Measurements from ENCODE around the gene WDPCP.
A peak's percentile ranks its signal among the peaks of the same experiment; 100 is the strongest.
"Not testable (repeated sequence)": the region's sequence is repeated elsewhere in the genome, so short reads cannot be mapped to it uniquely, and the experiment has no call there.

Gene WDPCP

DNA sequence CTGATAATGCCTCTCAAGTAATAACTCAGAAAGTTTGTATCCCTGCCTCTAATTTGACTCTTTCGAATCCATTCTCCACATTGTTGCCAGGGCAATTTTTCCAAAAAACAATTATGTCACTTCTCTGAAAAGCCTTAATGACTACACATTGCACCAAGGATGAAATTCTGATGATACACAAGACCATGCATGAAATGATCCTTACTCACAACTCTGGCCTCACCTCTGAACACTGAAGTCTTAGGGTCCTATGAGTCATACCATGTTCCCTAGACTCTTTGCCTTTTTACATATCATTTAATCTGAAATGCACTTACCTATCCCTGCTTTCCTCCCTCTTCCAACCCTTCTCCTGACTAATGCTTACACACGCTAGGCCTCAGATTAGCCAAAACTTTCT, 51.0 kb downstream of the WDPCP start:
- DNase-seq, result no peak

DNA sequence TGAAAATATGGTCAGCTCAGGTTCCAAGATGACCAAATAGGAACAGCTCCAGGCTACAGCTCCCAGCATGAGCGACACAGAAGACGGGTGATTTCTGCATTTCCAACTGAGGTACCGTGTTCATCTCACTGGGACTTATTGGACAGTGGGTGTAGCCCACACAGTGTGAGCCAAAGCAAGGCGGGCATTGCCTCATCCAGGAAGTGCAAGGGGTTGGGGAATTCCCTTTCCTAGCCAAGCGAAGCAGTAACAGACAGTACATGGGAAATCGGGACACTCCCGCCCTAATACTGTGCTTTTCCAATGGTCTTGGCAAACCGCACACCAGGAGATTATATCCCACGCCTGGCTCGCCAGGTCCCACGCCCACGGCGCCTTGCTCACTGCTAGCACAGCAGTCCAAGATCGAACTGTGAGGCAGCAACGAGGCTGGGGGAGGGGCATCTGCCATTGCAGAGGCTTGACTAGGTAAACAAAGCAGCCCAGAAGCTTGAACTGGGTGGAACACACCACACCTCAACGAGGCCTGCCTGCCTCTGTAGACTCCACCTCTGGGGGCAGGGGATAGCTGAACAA, 57.5 kb downstream of the WDPCP start:
- DNase-seq, result no peak

DNA sequence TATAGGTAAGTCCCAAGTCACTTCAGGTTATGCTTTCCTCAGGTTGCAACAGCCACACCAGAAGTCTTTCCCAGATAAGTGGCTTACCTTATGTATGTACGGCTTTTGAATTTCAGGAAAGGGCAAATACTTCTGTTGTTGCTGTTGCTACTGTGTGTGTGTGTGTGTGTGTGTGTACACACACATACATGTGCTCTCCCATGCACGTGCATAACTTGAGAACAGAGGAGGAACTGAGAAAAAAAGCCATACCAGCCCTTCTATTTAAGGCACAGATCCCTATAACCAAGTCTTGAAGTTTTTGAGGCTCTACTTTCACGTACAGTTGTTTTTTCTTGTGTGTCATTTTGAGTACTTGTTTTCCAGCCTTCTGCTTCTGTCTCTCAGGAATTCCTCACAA, 62.4 kb downstream of the WDPCP start:
- DNase-seq, result no peak

DNA sequence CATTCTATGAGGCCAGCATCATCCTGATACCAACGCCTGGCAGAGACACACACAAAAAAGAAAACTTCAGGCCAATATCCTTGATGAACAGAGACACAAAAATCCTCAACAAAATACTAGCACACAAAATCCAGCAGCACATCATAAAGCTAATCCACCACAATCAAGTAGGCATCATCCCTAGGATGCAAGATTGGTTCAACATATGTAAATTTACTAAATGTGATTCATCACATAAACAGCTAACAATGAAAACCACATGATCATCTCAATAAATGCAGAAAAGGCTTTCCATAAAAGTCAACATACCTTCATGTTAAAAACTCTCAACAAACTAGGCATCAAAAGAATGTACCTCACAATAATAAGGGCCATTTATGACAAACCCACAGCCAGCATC, 65.3 kb downstream of the WDPCP start:
- no peak for DNase-seq

DNA sequence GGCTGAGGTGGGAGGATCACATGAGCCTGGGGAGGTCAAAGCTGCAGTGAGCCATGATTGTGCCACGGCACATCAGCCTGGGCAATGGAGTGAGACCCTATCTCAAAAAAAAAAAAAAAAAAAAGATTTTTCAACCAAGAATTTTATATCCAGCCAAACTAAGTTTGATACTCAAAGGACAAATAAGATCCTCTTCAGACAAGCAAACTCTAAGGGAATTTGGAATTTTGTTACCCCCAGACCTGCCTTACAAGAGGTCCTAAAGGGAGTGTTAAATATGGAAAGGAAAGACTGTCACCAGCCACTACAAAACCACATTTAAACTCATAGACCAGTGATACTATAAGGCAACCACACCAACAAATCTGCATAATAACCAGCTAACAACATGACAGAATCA, 67.5 kb downstream of the WDPCP start:
- DNase-seq, result no peak

DNA sequence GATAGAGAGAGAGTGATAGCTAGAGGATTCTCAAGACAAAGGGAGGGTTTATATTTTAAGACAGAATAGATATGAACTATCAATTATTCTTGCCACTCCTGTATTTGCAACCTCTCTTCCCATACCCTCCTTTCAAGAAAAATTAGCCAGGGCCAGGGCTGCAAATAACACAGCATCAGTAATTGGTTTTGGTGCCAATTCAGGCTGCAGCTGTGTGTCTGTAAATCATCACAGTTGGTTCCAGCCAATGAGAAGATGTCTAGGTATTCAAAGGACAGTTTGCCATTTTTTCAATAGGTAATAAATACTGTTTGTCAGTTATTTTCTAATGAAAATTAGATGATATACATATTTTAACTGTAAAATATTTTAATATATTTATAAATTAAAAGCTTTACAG, 73.5 kb downstream of the WDPCP start:
- DNase-seq, result no peak

DNA sequence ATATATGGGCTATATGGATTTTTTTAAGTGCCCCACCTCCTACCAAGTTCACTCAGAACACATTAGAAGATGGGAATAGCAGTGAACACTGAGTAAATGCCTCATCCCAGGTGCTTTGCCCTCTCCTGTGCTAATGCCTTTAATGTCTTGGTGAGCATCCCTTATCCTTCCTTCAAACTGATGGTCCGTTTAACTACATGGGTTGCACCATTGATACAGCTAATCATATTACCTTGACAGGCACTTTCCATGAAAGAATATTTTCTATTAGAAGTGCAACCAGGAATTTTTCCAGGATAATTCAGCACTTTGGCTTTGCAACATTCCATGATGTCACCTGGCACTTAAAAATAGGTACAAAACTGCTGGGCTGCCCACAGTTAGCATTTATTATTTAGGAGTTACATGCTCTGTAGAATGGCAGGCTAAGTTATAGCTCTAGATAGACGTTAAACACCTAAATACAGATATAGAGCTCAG, 74.0 kb downstream of the WDPCP start:
- no peak for DNase-seq

DNA sequence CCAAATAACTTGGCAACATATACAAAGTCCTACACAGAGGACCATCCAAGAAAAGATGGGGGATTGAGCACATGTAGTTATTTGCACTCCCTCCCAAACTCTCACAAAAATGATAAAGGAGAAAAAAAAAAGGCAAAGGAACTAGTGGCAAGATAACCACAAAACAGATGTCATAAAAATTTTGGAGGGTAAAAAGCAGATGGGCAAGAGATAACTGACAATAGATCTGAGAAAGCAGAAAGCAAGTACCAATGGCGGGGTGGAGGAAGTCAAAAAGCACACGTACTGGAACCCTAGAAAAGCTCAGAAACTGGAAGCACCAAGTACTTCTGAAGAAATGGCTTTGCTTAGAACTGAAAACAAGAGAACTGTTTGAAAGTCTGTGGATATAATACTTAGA, 82.0 kb downstream of the WDPCP start:
- DNase-seq, result peak; percentile 35

DNA sequence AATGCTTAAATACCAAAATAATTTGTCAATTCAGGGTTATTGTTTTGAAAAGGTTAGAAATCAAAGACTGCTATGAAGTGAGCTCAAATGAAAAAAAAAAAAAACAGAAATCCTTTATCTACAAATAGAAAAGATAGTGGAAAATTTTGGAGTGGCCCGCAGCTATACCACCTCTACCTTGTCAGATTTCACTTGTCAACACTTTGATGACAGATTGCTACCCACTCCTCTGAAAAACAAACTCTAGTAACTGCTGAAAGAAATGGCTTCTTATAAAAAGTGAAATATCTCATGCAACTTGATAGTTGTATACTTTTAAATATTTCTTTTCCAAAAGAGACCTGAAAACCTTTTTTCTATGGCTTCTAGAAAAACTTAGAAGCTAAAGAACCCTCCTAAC, 84.5 kb downstream of the WDPCP start:
- DNase-seq, result no peak

DNA sequence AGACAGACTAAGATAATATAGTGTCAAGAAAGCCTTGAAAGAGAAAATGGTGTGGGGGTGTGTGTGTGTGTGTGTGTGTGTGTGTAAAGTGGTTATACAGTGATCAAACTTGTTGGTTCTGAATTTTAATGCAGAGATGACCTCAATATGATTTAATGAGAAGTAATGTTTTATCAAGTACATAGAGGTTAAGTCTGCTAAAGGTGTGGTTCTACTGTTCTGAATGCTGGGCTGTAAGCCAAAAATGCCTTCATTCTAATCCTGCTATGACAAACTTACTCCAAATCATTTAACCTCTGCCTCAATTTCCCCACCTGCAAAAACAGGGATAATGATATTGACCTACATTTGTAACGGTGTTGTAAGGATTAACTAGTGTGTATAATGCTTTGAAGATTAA, 87.9 kb downstream of the WDPCP start:
- DNase-seq, result no peak

DNA sequence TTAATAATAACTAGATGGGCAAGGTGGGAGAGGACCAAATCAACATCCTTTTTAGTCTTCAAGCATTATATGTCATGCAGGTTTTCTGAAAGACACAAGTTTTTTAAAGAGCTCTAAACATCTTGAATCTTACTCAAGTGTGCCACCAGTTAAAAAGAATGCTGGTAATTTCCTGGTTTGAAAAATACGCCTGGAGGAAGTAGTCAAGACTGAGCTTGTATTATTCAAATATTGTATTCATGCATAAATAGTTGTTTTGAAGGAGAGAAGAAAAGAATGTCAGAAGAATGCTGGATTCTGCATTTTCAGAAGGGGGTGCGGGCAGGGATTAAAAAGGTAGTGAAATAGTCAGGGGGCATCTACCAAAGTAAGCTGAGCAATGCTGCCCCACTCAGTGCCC, 90.7 kb downstream of the WDPCP start:
- DNase-seq, result no peak

DNA sequence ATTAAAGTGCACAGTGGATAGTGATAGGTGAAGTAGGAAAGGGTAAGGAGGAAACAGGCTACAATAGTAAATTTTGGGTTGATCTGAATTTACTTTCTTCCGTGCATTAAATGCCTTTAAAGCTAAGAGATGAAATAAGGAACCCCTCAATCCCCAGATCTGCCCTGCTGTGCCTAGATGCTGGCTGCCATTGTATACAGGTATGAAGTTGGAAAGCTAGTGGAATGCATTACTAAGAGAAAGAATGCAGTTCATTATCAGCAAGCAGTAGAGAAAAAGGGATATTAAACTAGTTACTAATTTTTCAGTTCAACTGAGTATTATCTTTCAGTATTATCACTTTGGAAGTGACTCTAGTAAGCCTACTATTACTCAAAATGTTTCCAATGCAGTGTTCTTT, 93.3 kb downstream of the WDPCP start:
- DNase-seq, result no peak

DNA sequence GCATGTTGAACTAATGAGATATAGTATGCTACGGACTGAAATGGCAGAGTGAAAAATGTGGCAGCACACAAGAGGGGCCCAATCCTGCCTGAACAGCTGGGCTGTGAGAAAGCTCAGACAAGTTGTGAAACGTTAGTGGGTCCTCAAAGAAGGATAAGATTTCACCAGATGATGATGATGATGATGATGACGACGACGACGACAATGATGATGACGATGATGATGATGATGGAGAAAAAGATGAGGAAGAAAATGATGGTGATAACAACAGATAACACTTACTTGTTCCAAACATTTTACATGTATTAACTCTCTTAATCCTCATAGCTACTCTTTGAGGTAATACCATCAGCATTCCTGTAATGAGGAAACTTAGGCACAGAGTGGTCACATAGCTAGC, 94.2 kb downstream of the WDPCP start:
- no peak for DNase-seq

DNA sequence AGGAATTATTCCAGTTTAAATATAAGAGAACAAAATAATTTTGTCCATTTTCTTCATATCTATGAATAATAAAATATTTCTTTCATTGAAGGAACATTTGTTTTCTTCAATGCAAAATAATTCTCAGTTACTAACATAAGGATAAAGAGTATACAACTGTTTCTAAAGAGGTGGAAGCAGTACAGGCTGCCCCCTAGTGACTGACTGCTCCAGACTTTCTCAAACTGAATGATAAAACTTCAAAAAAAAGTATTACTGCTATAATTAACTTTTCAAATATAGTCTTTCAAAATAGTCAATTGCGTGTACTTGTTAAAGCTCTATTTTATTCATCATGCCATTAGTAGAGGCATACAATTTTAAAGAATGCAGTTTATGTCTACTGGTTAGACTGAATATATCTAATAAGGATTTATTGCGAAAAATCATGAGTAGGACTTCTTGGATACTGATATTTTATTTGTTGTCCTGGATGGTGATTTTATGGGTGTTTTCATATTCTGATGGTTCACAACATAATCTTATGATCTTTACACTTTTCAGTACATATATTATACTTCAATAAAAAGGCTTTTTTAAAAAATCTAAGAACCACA, 100.1 kb downstream of the WDPCP start:
- DNase-seq, result peak; percentile 7

DNA sequence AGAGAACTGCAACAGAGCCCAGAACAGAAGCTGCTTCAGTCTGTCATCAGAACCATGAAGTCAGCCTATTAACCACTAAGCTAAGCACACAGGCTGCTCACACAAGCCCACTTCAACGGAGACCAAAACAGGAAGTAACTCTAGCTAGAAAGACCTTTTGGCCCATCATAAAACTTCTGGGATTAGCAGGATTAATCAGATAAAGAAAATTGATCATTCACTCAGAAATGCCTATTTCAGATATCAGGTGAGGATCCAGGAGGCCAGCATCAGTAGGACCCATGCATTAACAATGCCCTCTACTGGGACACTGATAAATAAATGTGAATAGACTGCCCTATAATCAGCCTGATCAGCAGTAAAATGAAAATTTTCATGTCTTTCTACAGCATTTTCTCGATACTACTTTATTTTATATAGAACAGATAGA, 101.4 kb downstream of the WDPCP start:
- DNase-seq, result no peak

DNA sequence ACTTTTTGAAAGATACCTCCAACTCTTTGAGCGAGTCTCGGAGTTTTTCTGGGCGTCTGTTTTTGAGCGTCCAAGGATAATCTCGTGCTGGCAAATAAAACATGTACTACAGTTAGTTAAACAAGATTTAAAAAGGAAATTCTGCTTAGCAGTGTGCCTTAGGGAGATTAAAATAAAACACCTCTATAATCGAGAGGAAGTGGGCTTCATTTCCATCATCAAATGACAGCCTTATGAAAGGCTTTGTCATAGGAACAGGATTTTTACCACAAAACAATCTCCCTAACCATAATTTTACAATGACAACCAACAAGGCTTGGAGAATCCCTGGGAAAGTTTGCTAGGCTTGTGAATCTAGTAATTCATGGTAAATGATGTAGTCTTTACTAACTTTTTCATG, 103.4 kb downstream of the WDPCP start:
- DNase-seq, result no peak

DNA sequence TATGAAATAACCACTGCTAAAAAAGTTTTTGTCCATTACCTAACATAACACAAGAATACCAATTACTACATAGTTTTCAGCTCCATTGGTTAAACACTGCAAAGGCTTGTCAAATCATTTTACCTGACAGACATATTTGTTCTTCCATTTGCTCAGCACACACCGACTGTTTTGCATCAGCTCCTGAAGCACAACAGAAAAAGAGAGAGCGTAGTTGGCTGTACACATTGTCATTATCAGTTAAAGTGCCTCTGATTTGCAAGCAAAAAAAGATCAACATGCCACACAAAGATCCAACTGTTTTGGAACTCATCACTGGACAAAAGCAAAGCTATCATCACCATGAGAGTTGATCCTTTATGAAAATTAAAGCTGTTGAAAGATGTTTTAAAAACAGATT, 103.8 kb downstream of the WDPCP start:
- DNase-seq, result no peak

DNA sequence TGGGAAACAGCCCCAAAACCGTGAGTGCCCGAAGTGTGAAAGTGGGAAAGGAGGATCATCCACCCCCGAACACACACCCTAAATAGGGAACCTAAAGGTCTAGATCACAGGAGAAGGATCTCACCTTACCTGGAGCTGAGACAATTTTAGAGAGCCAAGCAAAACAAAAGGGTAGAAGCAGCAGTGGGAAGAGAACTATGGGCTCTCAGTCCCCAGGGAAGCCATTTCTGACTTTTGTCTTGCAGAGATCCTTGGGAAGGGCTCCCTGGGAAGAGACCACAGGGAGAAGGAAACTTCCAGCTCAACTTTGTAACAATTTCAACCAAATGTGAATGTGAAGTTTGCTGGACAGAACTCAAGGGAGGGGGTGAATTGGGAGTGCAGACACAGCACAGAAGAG, 110.6 kb downstream of the WDPCP start:
- no peak for DNase-seq

DNA sequence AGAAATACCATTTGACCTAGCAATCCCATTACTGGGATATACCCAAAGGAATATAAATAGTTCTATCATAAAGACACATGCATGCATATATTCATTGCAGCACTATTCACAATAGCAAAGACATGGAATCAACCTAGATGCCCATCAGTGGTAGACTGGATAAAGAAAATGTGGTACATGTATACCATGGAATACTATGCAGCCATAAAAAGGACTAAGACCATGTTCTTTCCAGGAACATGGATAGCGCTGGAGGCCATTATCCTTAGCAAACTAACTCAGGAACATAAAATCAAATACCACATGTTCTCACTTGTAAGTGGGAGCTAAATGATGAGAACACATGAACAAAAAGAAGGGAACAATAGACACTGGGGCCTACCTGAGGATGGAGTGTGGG, 119.0 kb downstream of the WDPCP start:
- DNase-seq, result not testable (repeated sequence)

DNA sequence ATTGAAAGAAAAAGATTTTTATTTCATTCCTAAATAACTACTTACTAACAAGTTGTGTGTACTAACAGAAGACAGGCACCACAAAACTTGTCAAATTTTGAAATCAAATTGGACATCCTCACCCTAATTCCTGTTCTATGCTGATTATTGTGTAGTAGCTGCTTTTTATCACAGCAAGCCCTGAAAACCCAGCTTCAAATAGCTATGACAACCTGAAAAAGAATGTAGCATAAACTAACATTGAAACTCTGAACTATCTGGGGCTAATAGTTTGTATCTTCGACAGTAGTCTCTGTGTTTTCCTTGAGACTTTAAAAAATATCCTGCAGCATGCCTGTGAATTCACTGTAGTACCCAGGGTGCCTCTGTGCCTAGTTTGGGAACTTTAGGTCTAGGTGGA, 122.6 kb downstream of the WDPCP start:
- no peak for DNase-seq

DNA sequence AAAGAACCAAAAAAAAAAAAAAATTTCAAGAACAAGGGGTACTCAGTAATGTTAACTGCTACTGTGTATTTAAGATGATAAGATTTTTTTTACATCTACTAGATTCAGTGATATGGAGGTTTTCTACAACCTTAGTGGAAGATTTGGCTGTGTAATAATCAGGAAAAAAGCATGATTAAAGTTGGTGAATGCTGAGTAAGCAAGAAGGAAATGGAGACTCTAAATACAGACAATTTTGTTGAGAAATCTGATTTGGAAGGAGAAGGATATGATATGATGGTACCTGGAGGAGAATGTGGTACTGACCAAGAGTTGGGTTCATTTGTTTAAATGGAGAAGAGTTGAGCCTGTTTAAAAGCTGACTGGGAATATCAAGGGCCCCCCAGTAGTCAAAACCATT, 125.1 kb downstream of the WDPCP start:
- no peak for DNase-seq

DNA sequence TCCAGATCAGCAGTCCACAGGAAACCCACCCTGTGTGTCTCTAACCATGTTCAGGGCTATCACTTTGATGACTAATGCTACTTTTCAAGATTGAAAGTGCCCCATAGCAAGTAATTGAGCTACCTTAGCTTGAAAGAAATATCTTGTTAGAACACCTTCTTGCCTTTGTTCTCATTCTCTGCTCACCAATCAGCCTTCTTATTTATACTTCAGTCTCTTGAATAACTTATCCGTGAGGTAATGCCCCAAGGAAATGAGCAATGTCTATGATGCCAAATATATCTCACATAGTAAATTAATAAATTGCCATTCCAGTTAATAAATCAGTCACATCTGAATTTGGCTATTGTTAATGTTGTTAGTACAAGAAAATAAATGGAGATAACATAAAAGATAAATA, 141.6 kb downstream of the WDPCP start:
- DNase-seq, result no peak

DNA sequence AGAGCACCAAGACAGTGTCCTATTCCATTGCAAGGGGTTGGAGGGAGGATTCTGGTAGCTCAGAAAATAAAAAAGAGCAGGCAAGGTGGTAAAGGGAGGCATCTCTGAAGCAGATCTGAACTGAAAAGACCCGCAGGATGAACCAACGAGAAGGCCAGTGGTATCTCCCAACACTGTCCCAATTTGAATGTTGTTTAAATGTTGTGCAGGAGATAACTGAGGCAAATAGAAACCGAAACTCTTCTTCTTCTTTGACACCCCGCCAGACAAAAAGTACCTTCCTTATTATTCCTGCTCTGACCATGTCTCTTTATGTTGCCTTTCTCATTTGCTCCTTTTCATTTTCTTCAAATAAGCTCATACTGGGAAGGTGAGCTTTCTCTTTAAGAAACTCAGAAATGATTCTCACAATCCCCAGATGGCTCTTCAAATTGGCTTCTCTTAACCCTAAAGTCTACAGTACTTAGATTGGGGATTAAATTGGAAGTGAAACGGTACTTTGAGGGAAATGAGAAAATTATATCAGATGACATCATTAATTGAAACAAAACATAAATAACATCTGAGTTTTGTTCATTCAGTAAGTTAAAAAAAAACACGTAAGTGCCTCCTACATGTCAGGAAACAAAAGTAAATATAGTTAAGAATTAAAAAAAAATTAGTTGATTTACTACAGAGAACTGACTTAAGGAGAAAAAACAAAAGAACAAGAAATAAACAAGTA, 143.6 kb downstream of the WDPCP start:
- DNase-seq, result no peak

DNA sequence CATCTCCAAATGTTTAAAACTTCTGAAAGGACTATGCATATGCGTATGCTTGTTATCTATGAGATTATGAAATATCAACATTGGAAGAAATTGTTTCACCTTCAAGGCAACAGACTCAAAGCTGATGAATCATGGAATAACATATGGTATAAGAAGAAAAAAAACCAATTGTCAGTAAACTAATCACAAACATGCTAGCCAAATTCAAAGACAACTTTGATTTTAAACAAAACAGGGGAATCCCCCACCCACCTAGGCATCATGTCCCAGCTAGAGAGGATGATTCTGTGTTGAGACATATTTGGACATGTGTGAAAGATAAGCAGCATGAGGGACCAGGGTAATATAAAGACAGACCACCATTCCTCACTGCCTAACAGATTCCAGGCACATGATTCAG, 147.7 kb downstream of the WDPCP start:
- no peak for DNase-seq

DNA sequence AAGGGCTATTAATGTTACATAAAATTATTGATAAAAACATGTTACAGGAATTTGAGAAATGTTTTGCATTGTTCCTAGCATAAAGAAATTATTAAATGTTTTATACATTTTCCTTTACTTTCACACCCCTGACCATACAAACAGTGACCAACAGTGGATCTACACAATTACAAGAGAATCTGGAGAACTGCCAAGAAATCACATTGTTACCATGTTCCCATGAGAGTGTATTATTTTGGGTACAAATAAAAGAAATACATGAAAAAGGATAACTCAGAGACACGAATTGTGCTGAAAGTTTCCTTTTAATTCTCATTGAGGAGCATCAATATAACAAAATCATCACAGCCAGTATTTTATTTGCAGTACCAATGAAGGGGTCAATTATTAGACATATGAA, 150.1 kb downstream of the WDPCP start:
- no peak for DNase-seq

Measured in NCI-H2171 treated with DMSO at 0.1 percent for 48 hours (cell line).